Progenitor cell of endocrine pancreas (in vitro differentiated cells): Measurements from ENCODE around the gene XCR1. TPM values are rescaled to one million over a fixed set of nuclear protein-coding genes. Genes with fewer than 3 reads are reported as not detected.

Source experiments
- DNase-seq: peaks from one replicate; pipeline ENCODE4 v3.0.0; 2021; ENCODE audit warnings: low spot score; ENCODE audit not compliant: unreplicated experiment
- H3K27ac Mint-ChIP-seq: 2 replicates; pipeline ENCODE4 v1.8.0; 2021; ENCODE audit warnings: mild to moderate bottlenecking, moderate library complexity, mixed read lengths
- H3K27me3 Mint-ChIP-seq: 2 replicates; pipeline ENCODE4 v1.8.0; 2021; ENCODE audit warnings: mixed read lengths
- H3K36me3 Mint-ChIP-seq: 2 replicates; pipeline ENCODE4 v1.8.0; 2022; ENCODE audit warnings: mixed read lengths; ENCODE audit not compliant: insufficient read depth
- H3K4me1 Mint-ChIP-seq: 2 replicates; pipeline ENCODE4 v1.8.0; 2021; ENCODE audit warnings: low read depth, mixed read lengths
- H3K4me3 Mint-ChIP-seq: 2 replicates; pipeline ENCODE4 v1.8.0; 2021; ENCODE audit warnings: low read depth, mild to moderate bottlenecking, moderate library complexity, mixed read lengths
- H3K9me3 Mint-ChIP-seq: 2 replicates; pipeline ENCODE4 v1.8.0; 2021; ENCODE audit warnings: low read depth, mixed read lengths
- long read RNA-seq: library from polyadenylated mRNA; unstranded; transcript quantifications from one replicate; pipeline ENCODE4 v2.0.0, GENCODE V29; 2020
- total RNA-seq: library from RNA; stranded (reverse); gene quantifications from 2 replicates; pipeline ENCODE4 v1.2.1, GENCODE V29; 2021
- TF ChIP-seq, protein P1 (sequence below): fragments of 200-600 bp; sonication (generic); IDR thresholded peaks from one replicate; pipeline ENCODE4 v1.5.0; 2021; ENCODE audit warnings: antibody characterized with exemption, mild to moderate bottlenecking; ENCODE audit not compliant: unreplicated experiment

The XCR1 gene, protein sequence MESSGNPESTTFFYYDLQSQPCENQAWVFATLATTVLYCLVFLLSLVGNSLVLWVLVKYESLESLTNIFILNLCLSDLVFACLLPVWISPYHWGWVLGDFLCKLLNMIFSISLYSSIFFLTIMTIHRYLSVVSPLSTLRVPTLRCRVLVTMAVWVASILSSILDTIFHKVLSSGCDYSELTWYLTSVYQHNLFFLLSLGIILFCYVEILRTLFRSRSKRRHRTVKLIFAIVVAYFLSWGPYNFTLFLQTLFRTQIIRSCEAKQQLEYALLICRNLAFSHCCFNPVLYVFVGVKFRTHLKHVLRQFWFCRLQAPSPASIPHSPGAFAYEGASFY
- not detected in 2 replicates for total RNA-seq
- long read RNA-seq = 0 reads

DNA sequence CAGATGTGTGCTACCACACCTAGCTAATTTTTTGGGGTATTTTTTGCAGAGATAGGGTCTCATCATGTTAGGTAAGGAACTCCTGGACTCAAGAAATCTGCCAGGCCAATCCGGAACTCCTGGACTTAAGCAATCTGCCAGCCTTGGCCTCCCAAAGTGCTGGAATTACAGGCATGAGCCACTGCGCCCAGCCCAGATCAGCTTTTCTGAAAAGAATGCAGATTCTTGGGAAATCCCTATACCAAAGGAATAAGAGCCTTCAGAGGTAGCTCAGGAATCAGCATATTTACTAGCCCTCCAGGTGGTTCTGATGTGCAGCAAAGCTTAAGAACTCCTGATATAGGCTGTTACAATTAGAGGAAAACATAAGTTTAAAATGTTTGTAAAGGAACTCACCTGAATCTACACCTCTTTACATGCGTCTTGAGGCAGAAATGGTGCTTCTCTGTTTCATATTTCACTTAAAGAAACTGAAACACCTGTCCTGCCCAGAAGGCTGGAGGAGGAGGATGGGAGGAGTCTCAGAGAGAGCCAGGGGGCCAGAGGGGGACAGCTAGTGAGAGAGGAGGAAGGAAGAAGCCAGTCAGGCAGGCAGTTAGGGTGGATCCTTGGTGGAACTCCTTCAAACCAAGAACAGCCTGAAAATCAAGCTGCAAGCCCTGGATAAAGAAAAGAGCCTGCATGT lies at the start of gene XCR1:
XCR1 (minus strand) TSS at position 463 of the 685 bp plus-strand sequence. CDS start 5,536 bp downstream, outside the sequence.
- no peaks in the 10 kb centered on the region for H3K36me3 Mint-ChIP-seq
- no peak for DNase-seq
- no peaks in the 10 kb centered on the region for H3K27me3 Mint-ChIP-seq
- no peak within 1 kb of the TSS for H3K4me3 Mint-ChIP-seq
- H3K9me3 Mint-ChIP-seq = peaks cover 9% of the 10 kb centered on the region
- no peak within 1 kb of the TSS for H3K27ac Mint-ChIP-seq
- TF ChIP-seq, protein P1, sequence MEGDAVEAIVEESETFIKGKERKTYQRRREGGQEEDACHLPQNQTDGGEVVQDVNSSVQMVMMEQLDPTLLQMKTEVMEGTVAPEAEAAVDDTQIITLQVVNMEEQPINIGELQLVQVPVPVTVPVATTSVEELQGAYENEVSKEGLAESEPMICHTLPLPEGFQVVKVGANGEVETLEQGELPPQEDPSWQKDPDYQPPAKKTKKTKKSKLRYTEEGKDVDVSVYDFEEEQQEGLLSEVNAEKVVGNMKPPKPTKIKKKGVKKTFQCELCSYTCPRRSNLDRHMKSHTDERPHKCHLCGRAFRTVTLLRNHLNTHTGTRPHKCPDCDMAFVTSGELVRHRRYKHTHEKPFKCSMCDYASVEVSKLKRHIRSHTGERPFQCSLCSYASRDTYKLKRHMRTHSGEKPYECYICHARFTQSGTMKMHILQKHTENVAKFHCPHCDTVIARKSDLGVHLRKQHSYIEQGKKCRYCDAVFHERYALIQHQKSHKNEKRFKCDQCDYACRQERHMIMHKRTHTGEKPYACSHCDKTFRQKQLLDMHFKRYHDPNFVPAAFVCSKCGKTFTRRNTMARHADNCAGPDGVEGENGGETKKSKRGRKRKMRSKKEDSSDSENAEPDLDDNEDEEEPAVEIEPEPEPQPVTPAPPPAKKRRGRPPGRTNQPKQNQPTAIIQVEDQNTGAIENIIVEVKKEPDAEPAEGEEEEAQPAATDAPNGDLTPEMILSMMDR = no peak
- H3K4me1 Mint-ChIP-seq = no peaks in the 10 kb centered on the region

DNA sequence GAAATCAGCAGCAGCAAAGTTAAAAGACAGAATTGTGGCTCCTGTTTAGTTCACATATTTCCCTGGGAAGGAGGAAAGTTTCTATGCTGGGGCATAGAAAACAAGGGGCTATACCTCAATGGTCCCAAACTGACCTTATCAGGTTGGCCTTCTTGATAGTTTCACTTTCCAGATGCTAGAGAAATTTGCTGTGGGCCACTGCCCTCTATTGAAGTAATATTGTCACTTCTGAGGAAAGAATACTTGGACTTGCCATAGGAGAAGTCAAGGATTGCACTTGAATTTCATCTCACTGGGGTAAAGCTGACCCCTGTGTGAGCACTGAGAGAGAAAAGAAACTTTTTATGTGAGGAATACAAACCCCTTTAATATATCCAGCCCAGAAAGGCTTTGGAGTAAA lies 49.3 kb upstream of the XCR1 start:
- no peak overlapping the region for H3K4me3 Mint-ChIP-seq
- no peaks in the 10 kb centered on the region for H3K36me3 Mint-ChIP-seq
- peaks cover 3% of the 10 kb centered on the region for H3K9me3 Mint-ChIP-seq
- no peaks in the 10 kb centered on the region for H3K4me1 Mint-ChIP-seq
- TF ChIP-seq, protein P1 = no peak
- no peak for DNase-seq
- no peak overlapping the region for H3K27ac Mint-ChIP-seq
- H3K27me3 Mint-ChIP-seq = peaks cover 4% of the 10 kb centered on the region

DNA sequence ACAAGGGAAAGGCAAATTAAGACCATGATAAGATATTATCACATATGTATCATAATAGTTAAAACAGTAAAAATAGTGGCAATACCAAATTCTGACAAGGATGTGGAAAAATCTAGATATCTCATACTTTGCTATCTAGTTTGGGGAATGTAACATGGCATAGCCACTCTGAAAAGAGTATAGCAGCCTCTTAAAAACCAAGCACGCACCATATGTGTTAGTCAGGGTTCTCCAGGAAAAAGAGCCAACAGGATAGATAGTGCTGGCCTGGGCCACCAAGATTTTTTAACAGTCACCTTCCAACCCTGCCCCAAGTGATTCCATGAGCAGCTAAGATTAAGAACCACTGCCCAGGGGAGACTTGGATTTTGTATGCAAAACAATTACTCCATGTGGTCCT lies 48.5 kb upstream of the XCR1 start:
- Mint-ChIP-seq H3K9me3 (peaks cover 3% of the 10 kb centered on the region), H3K27ac (no peak overlapping the region), H3K27me3 (peaks cover 4% of the 10 kb centered on the region), H3K4me1 (no peaks in the 10 kb centered on the region), H3K36me3 (no peaks in the 10 kb centered on the region), H3K4me3 (no peak overlapping the region)
- TF ChIP-seq, protein P1 = no peak
- DNase-seq = no peak

DNA sequence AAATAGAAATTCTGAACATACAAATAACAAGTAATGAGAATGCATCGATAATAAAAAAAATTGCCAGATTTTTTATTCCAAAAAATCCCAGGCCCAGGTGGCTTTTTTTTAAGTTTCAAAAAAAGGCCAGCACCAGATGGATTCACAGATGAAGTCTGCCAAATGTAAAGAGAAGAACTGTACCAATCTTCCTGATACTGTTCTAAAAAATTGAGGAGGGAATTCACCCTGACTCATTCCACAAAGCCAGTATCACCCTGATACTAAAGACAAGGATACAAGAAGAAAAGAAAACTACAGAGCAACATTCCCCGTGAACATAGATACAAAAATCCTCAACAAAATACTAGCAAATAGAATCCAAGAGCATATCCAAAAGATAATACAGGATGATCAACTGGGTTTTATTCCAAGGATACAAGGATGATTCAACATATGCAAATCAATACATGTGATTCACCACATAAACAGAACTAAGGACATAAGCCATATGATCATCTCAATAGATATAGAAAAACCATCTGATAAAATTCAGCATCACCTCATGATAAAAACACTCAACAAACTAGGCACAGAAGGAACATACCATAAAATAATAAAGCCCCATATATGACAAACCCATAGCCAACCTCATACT lies 44.1 kb upstream of the XCR1 start:
- no peak for DNase-seq

More for the DNA sequence above, 44.1 kb upstream of the XCR1 start:
- H3K4me3 Mint-ChIP-seq = no peak overlapping the region
- TF ChIP-seq, protein P1 = no peak
- no peaks in the 10 kb centered on the region for H3K36me3 Mint-ChIP-seq
- no peaks in the 10 kb centered on the region for H3K4me1 Mint-ChIP-seq
- H3K27ac Mint-ChIP-seq = no peak overlapping the region
- H3K9me3 Mint-ChIP-seq = no peaks in the 10 kb centered on the region
- no peaks in the 10 kb centered on the region for H3K27me3 Mint-ChIP-seq
